HG02970 (cell line): ENCODE data around the gene SLC19A1.

Experiments used
- ATAC-seq: cut with Tn5 transposase; IDR thresholded peaks from one replicate; pipeline ENCODE4 v1.9.1; 2021; ENCODE audit warnings: mild to moderate bottlenecking, moderate library complexity, moderate number of reproducible peaks; ENCODE audit not compliant: unreplicated experiment, low FRiP score

The SLC19A1 gene

GRCh38 chr21:45546636-45547544 lies 4.7 kb upstream of the SLC19A1 start:
- no peak for ATAC-seq

GRCh38 chr21:45545691-45546531 lies 3.7 kb upstream of the SLC19A1 start:
- ATAC-seq: no peak

DNA sequence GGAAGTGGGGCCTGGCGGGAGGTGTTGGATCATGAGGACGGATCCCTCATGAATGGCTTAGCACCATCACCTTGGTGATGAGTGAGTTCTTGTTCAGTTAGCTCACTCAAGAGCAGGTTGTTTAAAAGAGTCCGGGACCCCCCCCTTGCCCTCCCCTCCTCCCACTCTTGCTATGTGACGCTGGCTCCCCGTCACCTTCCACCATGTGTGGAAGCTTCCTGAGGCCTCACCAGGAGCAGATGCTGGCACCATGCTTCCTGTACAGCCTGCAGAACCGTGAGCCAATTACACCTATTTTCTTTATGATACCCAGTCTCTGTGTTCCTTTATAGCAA lies 3.0 kb upstream of the SLC19A1 start:
- no peak for ATAC-seq

DNA sequence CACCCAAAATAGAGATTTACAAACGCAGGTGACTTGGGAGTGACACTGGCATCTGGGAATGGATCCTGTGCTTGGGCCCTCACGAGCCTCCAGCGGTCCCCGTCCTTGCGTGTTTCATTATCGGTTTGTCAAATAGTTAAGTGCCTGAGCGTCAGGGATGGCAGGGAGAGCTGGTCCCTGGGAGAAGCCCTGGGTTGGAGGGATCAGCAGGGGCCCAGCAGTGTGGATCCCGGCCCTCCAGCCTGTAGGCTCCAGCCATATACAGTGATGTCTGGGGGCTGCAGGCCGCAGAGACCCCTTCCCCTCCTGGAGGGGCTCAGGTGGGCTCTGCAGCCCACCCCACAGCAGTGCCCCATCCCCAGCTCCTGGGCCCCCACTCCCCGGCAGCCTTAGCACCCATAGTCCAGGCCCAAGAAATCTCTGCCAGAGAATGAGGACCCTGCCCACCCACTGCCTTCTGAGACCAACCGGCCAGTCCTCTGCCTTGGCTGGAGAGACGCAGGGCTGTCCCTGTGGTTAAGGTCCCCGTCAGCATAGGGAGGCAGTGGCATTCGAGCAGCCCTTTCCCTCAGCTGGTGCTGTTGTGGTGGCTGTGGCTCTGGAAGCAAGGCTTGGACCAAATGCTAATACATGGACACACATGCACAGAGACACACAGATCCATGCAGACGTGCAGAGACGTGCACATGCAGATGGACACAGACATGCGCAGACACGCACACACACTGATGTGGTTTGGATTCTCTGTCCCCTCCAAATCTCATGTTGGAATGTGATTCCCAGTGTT lies 2.4 kb upstream of the SLC19A1 start:
- ATAC-seq: no peak

DNA sequence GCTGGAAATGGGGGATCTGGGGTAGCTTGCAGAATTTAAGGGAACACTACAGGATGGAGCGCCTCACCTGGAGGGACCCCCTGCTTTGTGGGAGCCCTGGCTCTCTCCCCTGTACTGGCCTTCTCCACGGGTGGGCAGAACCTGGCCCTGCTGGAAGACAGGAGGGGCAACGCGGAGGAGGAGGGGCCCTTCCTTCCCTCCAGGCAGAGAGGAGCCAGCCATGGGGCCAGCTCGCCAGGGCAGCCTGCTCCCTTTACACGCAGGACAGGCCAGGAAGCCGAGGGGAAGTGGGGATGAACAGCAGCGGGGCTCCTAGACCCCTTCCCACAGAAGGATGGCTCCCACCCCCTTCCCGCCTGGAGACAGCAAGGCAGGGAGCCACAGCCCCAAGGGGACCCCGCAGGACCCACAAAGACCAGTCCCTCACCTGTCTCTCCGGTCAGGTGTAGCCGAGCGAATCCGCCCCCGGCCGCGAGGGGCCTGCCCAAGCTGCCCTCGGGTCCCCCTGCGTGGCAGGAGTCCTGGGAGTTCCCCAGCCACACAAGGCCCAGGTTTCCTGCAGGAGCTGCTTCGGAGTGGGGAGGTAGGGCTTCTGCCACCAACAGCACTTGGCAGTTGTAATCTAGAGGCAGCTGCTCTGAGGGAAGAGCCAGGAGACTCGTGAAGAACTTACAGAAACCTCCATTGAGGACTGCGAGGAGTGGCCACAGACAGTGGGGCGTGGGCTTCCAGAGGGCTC lies 1.6 kb upstream of the SLC19A1 start:
- ATAC-seq: no peak

DNA sequence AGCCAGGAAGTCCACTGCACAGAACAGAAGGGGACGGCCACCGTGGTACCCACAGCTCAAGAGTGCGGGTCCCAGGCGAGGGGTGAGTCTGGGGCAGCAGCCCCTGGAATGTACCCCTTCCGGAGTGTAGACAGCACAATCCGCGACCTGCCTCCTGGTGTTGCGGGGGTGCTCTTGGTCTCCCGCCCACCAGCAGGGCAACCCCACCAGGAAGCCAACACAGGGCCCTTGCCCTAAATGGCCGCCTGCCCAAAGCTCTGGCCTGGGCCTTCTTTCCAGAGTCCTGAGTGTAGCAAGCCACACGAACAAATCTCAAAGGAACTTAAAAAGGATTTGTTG lies 1.1 kb upstream of the SLC19A1 start:
- no peak for ATAC-seq

DNA sequence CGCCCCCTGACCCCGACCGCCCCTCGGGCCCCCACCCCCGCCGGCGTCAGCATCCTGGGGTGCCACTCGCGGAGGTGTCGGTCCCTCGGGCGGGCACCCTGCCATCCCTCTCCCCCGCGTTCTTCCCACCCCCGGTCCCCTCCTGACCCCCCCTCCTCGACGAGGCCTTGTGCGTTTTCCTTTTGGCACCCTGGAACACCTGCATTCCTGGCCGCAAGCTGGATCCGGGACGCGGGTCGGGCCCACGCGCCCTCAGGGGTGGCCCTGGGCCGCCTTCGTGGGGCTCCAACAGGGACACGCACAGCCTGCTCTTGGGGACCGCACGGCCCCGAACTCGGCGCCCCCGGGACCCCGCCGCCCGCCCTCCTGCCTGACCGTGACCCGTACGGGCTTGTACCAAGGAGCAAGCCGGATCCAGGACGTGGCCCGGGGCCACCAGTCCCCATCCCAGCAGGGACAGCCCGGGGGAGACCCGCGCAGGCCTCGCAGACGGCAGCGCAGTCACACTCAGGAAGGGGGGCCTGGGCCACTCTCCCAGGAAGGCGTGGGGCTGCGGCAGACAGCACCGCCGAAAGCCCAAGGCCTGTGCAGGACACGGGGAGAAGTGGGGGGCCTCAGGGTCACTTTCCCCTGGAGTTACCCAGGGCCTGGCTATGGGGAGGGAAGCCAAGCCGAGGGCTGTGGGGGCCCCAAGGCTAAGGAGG lies 579 bp upstream of the SLC19A1 start:
- no peak for ATAC-seq

DNA sequence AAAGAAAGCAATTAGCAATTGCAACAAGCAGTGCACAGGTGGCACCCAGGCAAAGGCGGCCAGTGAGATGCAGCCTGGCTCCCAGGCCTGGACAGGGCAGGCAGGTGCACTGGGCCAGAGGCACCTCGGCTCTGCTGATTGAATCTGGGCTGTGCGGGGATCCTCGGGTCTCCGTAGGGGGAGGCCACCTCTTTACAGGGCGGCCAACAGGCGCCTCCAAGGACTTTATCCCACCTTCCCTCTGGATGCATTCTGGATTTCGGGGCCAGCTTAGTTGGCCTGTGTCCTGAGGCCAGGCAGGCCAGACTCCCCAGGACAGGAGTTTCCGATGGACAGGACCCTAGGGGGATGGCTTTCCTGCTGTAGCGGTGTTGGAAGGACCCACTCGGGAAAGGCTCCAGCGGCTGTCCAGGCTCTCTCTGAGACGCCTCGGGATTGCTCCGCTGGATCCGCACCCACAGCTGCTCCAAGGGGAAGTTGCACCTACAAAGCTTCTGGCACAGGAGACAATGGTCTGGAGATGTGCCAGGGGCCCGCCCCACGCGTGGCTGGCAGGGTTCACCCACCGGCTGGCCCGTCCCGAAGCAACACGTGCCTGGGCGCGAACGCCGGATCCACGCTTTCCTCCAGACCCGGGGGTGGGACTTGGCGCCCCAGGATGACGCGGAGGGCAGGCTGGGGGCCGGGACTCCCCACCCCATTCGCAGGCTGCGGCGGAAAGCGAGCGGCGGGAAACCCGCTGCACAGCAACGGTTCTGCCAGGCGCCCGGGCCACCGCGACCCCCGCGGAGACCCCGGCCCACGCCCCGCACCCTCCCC lies 810 bp downstream of the SLC19A1 start:
- no peak for ATAC-seq

DNA sequence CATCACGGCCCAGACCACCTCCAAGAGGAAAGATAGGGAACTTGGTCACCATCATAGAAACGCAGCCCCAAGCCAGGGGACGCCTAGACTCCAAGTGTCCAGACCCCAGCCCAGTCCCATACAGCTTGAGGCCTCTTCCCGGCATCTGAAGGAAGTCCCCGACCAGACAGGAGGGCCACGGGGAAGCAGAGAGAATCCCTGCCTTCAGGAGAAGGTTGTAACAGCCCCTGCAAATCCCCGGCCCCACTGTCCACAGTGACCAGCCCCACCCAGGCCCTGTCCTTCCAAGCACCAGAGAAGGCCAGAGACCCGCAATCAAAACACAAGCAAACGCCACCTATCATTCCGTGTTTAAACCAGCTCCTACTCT lies 1.7 kb downstream of the SLC19A1 start:
- ATAC-seq: no peak

- ATAC-seq: no peak
These were observed 2.2 kb downstream of the SLC19A1 start for GRCh38 chr21:45539796-45540600.

- no peak for ATAC-seq
These were observed 3.0 kb downstream of the SLC19A1 start for GRCh38 chr21:45539046-45539795.

GRCh38 chr21:45538381-45539045 lies 3.7 kb downstream of the SLC19A1 start:
- no peak for ATAC-seq

- ATAC-seq: no peak
These were observed 4.4 kb downstream of the SLC19A1 start for GRCh38 chr21:45537746-45538291.

- no peak for ATAC-seq
These were observed 5.0 kb downstream of the SLC19A1 start for GRCh38 chr21:45537111-45537745.

DNA sequence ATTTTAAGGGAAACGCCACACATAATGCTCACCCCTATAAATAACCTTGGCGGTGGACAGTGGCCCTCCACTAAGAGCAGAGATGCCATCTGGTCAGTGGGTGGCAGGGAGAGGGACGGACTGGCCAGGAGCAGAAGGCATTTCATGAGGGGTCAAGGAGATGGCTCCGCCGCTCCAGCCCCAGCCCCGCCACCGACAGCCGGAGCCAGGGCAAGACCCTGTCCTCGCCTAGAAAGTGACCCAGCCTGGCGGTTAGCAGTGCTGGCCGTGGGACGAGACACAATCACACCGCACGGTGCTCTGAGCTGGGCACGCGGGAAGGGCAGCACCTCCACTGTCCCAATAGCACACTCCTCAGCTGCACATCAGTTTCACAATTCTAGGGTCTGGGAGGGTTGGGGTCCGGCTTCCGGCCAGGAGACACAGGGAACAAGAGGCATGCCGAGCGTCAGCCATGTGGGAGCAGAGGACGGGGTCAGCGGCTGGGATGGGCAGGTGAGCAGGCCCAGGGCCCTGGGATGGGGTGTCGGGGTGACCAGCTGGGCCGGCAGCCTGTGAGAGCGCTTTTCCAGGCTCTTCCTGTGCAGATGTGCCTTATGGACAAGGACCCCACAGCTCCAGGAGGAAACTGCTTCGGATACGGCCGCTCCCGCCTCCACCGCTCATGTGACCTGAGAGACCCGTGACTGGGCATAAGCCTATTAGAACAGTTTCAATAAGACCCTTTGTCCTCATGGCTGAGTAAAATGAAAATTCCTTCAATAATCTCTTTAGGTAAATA lies 5.7 kb downstream of the SLC19A1 start:
- no peak for ATAC-seq
